Subcutaneous abdominal adipose tissue (tissue), 5 donors: ENCODE data around the gene LAMA2.

Experiments
- H3K27ac ChIP-seq: one replicate; pipeline ENCODE4 v1.7.0; 2013; ENCODE audit warnings: low read depth, mild to moderate bottlenecking, inconsistent platforms, low read length, moderate library complexity
- H3K27me3 ChIP-seq, 5 donors: one replicate each; pipeline ENCODE4 v1.7.0; 2013; ENCODE audit warnings: low read length in 5 of 5, inconsistent platforms in 1 of 5; ENCODE audit not compliant: control insufficient read depth in 5 of 5, insufficient read depth in 4 of 5
- H3K36me3 ChIP-seq, 5 donors: one replicate each; pipeline ENCODE4 v1.7.0; 2013; ENCODE audit warnings: low read length in 5 of 5; ENCODE audit not compliant: control insufficient read depth in 5 of 5, insufficient read depth in 5 of 5
- H3K4me1 ChIP-seq, 5 donors: one replicate each; pipeline ENCODE4 v1.7.0; 2013; ENCODE audit warnings: low read length in 5 of 5, mild to moderate bottlenecking in 3 of 5, moderate library complexity in 1 of 5; ENCODE audit not compliant: control insufficient read depth in 5 of 5, insufficient read depth in 5 of 5
- H3K4me3 ChIP-seq, 5 donors: one replicate each; pipeline ENCODE4 v1.7.0; 2013; ENCODE audit warnings: low read length in 5 of 5, low read depth in 1 of 5
- H3K9ac ChIP-seq, 5 donors: one replicate each; pipeline ENCODE4 v1.7.0; 2013; ENCODE audit warnings: low read length in 5 of 5, mild to moderate bottlenecking in 4 of 5, moderate library complexity in 3 of 5
- H3K9me3 ChIP-seq, 5 donors: one replicate each; pipeline ENCODE4 v1.7.0; 2013; ENCODE audit warnings: low read length in 5 of 5; ENCODE audit not compliant: control insufficient read depth in 5 of 5
- donor health status: healthy.
- donor health status: healthy.
- donor health status: healthy.
- donor health status: healthy.
- donor health status: healthy.

Gene LAMA2

DNA sequence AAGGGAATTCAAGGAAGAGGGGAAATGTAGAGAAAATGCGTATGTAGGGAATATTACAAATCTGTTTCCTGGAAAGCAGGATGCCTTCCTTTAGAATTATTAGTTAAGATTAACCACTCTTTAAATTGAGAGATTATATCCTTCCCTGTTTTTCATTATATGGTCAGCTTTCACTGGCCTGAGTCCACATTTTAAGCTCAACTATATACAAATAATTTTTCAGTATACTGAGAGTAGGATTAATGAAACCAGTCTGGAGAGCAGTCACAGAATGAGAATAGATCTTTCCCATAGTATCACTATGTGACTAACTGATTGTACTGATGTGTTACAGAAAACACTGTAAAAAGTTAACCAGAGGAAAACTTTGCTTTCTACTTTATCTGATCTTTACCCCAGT is 306.3 kb downstream of the LAMA2 start:
- no peaks in the 10 kb centered on the region for H3K27me3 ChIP-seq
- no peak overlapping the region for H3K4me3 ChIP-seq
- no peak overlapping the region for H3K9ac ChIP-seq
- H3K4me1 ChIP-seq, result no peaks in the 10 kb centered on the region
- H3K27ac ChIP-seq, result no peak overlapping the region
- H3K36me3 ChIP-seq, result no peaks in the 10 kb centered on the region
- no peaks in the 10 kb centered on the region for H3K9me3 ChIP-seq

DNA sequence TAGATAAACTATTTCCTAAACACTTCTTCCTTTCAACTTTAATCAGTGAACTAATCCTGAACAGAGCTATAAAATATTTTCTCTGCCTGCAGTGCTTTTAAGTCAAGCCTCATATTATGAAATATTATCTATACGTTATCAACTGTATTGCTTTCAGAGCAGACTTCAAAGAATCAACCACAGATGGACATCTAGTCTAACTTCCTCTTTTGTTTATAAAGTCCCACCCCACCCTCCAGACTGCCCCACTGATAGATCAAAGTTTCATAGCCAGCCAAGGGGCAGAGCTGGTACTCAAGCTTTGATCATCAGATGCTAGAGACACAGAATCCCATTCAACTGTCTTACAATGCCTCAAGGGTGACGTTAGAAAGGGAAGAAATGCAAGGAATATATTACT is 308.3 kb downstream of the LAMA2 start:
- Histone ChIP-seq H3K9me3 (no peaks in the 10 kb centered on the region), H3K27ac (no peak overlapping the region), H3K4me3 (no peak overlapping the region), H3K4me1 (peaks cover 0 to 11% (median 0%) of the 10 kb centered on the region in 5 donors), H3K9ac (no peak overlapping the region), H3K27me3 (no peaks in the 10 kb centered on the region), H3K36me3 (no peaks in the 10 kb centered on the region)

- H3K27ac ChIP-seq, result no peak overlapping the region
- no peaks in the 10 kb centered on the region for H3K36me3 ChIP-seq
Measured at GRCh38 chr6:129192458-129192989, 309.6 kb downstream of the LAMA2 start.

DNA sequence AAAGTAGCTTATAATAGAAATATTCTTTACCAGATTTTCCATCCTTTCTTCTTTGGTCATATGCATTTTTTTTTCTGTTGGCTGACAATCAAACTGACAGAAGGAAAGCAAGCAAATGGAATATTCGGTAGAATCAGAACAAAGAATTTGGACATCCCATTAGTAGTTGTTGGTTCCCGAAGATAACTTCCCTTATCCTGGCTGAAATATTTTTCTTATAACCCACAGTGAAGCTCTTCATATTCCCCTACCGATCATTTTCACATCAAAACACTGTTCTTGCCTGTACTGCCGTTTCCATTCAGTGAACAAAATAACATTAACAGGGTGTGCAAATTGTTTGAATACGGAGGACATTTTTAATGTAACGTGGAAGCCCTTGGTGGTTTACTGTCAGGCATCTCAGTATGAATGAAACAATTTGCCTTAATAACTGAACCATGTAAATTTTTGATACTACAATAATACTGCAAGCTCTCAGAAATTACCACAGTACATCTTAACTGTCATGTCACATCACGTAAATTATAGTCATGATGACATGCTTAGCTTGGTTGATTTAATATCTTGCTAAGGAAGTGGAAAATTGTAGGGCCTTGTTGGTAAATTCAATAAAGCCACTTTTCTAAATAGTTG is 311.5 kb downstream of the LAMA2 start:
- no peaks in the 10 kb centered on the region for H3K27me3 ChIP-seq
- no peak overlapping the region for H3K27ac ChIP-seq
- H3K36me3 ChIP-seq, result no peaks in the 10 kb centered on the region
- H3K4me3 ChIP-seq, result no peak overlapping the region
- H3K4me1 ChIP-seq, result peaks cover 0 to 11% (median 0%) of the 10 kb centered on the region in 5 donors
- H3K9ac ChIP-seq, result no peak overlapping the region
- no peaks in the 10 kb centered on the region for H3K9me3 ChIP-seq

More at GRCh38 chr6:129192458-129192989, 309.6 kb downstream of the LAMA2 start:
- Histone ChIP-seq H3K9ac (no peak overlapping the region), H3K27me3 (no peaks in the 10 kb centered on the region), H3K4me3 (no peak overlapping the region), H3K9me3 (no peaks in the 10 kb centered on the region), H3K4me1 (peaks cover 0 to 11% (median 0%) of the 10 kb centered on the region in 5 donors)

- no peak overlapping the region for H3K4me3 ChIP-seq
- H3K27me3 ChIP-seq, result no peaks in the 10 kb centered on the region
- no peak overlapping the region for H3K9ac ChIP-seq
- no peaks in the 10 kb centered on the region for H3K36me3 ChIP-seq
- H3K9me3 ChIP-seq, result no peaks in the 10 kb centered on the region
- H3K4me1 ChIP-seq, result peaks cover 0 to 11% (median 0%) of the 10 kb centered on the region in 5 donors
- no peak overlapping the region for H3K27ac ChIP-seq
Measured at GRCh38 chr6:129195161-129195560, 312.2 kb downstream of the LAMA2 start.

GRCh38 chr6:129195643-129196042 is 312.7 kb downstream of the LAMA2 start:
- Histone ChIP-seq H3K9me3 (no peaks in the 10 kb centered on the region), H3K27me3 (no peaks in the 10 kb centered on the region), H3K36me3 (no peaks in the 10 kb centered on the region), H3K4me1 (peaks cover 0 to 11% (median 0%) of the 10 kb centered on the region in 5 donors), H3K4me3 (no peak overlapping the region), H3K27ac (no peak overlapping the region), H3K9ac (no peak overlapping the region)

DNA sequence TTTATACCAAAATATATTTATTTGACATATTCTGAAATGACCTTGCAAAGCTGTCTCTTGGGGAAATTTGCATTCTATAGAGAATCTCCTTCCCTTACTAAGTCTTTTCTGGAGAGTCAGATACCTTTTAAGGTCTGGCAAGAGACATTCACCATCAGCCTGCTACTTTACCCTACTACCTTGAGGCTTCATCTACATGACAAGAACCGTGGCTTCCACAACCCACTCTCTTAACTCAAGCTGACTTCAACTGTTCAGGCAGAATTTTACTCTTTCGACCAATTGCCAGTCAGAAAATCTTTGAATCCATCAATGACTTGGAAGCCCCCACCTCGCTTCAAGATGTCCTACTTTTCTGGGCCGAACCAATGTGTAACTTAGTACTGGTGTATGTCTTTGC is 314.2 kb downstream of the LAMA2 start:
- Histone ChIP-seq H3K36me3 (no peaks in the 10 kb centered on the region), H3K9me3 (no peaks in the 10 kb centered on the region), H3K9ac (no peak overlapping the region), H3K27me3 (no peaks in the 10 kb centered on the region), H3K27ac (no peak overlapping the region), H3K4me3 (no peak overlapping the region), H3K4me1 (peaks cover 0 to 12% (median 0%) of the 10 kb centered on the region in 5 donors)

GRCh38 chr6:129200151-129200550 is 317.2 kb downstream of the LAMA2 start:
- H3K9ac ChIP-seq, result no peak overlapping the region
- no peaks in the 10 kb centered on the region for H3K9me3 ChIP-seq
- H3K27ac ChIP-seq, result no peak overlapping the region
- no peaks in the 10 kb centered on the region for H3K36me3 ChIP-seq
- H3K4me3 ChIP-seq, result no peak overlapping the region
- peaks cover 0 to 9% (median 0%) of the 10 kb centered on the region in 5 donors for H3K4me1 ChIP-seq
- no peaks in the 10 kb centered on the region for H3K27me3 ChIP-seq

- no peaks in the 10 kb centered on the region for H3K9me3 ChIP-seq
- peaks cover 0 to 4% (median 0%) of the 10 kb centered on the region in 5 donors for H3K4me1 ChIP-seq
- no peak overlapping the region for H3K4me3 ChIP-seq
- H3K9ac ChIP-seq, result no peak overlapping the region
- no peaks in the 10 kb centered on the region for H3K27me3 ChIP-seq
- no peak overlapping the region for H3K27ac ChIP-seq
- no peaks in the 10 kb centered on the region for H3K36me3 ChIP-seq
Measured at GRCh38 chr6:129203190-129203900, 320.4 kb downstream of the LAMA2 start.

GRCh38 chr6:129206821-129207220 is 323.9 kb downstream of the LAMA2 start:
- no peaks in the 10 kb centered on the region for H3K36me3 ChIP-seq
- H3K4me1 ChIP-seq, result no peaks in the 10 kb centered on the region
- H3K27ac ChIP-seq, result no peak overlapping the region
- H3K9me3 ChIP-seq, result no peaks in the 10 kb centered on the region
- H3K9ac ChIP-seq, result no peak overlapping the region
- H3K4me3 ChIP-seq, result no peak overlapping the region
- H3K27me3 ChIP-seq, result no peaks in the 10 kb centered on the region
